ENCODE measurements around the gene NCK1. TPM values are rescaled to one million over a fixed set of nuclear protein-coding genes. Genes with fewer than 3 reads are reported as not detected.

The NCK1 gene
- total RNA-seq, 1 donor from 2014 or later = 23.8 TPM

GRCh38 chr3:136937851-136938250 lies 75.8 kb downstream of the NCK1 start:
- H3K4me1 Mint-ChIP-seq (ENCODE audit: low read depth) = peaks cover 4% of the 10 kb centered on the region
- no peak overlapping the region for H3K27ac Mint-ChIP-seq
- peaks cover 29% of the 10 kb centered on the region for H3K36me3 Mint-ChIP-seq (ENCODE audit: insufficient read depth)
- no peaks in the 10 kb centered on the region for H3K27me3 Mint-ChIP-seq
- no peak for DNase-seq (ENCODE audit: low spot score, unreplicated experiment)
- TF ChIP-seq, protein P1, sequence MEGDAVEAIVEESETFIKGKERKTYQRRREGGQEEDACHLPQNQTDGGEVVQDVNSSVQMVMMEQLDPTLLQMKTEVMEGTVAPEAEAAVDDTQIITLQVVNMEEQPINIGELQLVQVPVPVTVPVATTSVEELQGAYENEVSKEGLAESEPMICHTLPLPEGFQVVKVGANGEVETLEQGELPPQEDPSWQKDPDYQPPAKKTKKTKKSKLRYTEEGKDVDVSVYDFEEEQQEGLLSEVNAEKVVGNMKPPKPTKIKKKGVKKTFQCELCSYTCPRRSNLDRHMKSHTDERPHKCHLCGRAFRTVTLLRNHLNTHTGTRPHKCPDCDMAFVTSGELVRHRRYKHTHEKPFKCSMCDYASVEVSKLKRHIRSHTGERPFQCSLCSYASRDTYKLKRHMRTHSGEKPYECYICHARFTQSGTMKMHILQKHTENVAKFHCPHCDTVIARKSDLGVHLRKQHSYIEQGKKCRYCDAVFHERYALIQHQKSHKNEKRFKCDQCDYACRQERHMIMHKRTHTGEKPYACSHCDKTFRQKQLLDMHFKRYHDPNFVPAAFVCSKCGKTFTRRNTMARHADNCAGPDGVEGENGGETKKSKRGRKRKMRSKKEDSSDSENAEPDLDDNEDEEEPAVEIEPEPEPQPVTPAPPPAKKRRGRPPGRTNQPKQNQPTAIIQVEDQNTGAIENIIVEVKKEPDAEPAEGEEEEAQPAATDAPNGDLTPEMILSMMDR (IDR thresholded peaks at IDR 0.05; ENCODE audit: unreplicated experiment) = no peak
- H3K9me3 Mint-ChIP-seq (ENCODE audit: low read depth) = peaks cover 19% of the 10 kb centered on the region
- H3K4me3 Mint-ChIP-seq (ENCODE audit: low read depth) = no peak overlapping the region

- H3K36me3 Mint-ChIP-seq (ENCODE audit: insufficient read depth) = peaks cover 28% of the 10 kb centered on the region
- no peak overlapping the region for H3K27ac Mint-ChIP-seq
- peaks cover 19% of the 10 kb centered on the region for H3K9me3 Mint-ChIP-seq (ENCODE audit: low read depth)
- TF ChIP-seq, protein P1 (IDR thresholded peaks at IDR 0.05; ENCODE audit: unreplicated experiment) = no peak
- no peak for DNase-seq (ENCODE audit: low spot score, unreplicated experiment)
- H3K27me3 Mint-ChIP-seq = no peaks in the 10 kb centered on the region
- H3K4me1 Mint-ChIP-seq (ENCODE audit: low read depth) = peaks cover 4% of the 10 kb centered on the region
- no peak overlapping the region for H3K4me3 Mint-ChIP-seq (ENCODE audit: low read depth)
Measured at GRCh38 chr3:136938334-136938733, 76.3 kb downstream of the NCK1 start.

DNA sequence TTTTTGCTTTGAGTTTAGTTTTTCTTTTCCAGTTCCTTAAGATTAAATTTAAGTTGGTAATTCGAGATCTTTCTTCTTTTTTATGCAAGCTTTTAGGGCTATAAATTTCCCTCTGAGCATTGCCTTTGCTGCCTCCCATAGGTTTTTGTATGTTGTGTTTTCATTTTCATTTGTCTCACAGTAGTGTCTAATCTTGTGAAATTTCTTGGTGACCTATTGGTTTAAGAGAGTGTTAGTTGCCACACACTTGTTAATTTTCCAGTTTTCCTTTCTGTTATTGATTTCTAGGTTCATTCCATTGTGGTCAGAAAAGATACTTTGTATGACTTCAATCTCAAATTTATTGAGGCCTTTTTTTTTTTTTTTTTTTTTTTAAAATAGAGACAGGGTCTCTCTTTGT lies 77.5 kb downstream of the NCK1 start:
- Mint-ChIP-seq H3K9me3 (ENCODE audit: low read depth) (peaks cover 19% of the 10 kb centered on the region), H3K27ac (no peak overlapping the region), H3K4me3 (ENCODE audit: low read depth) (no peak overlapping the region), H3K36me3 (ENCODE audit: insufficient read depth) (peaks cover 22% of the 10 kb centered on the region), H3K4me1 (ENCODE audit: low read depth) (peaks cover 4% of the 10 kb centered on the region), H3K27me3 (no peaks in the 10 kb centered on the region)
- DNase-seq (ENCODE audit: low spot score, unreplicated experiment) = no peak
- TF ChIP-seq, protein P1 (IDR thresholded peaks at IDR 0.05; ENCODE audit: unreplicated experiment) = no peak

- Mint-ChIP-seq H3K4me1 (ENCODE audit: low read depth) (peaks cover 7% of the 10 kb centered on the region), H3K27me3 (no peaks in the 10 kb centered on the region), H3K36me3 (ENCODE audit: insufficient read depth) (peaks cover 14% of the 10 kb centered on the region), H3K9me3 (ENCODE audit: low read depth) (peaks cover 4% of the 10 kb centered on the region), H3K27ac (no peak overlapping the region), H3K4me3 (ENCODE audit: low read depth) (no peak overlapping the region)
- TF ChIP-seq, protein P1 (IDR thresholded peaks at IDR 0.05; ENCODE audit: unreplicated experiment) = no peak
- no peak for DNase-seq (ENCODE audit: low spot score, unreplicated experiment)
Measured at GRCh38 chr3:136942803-136943202, 80.8 kb downstream of the NCK1 start.

DNA sequence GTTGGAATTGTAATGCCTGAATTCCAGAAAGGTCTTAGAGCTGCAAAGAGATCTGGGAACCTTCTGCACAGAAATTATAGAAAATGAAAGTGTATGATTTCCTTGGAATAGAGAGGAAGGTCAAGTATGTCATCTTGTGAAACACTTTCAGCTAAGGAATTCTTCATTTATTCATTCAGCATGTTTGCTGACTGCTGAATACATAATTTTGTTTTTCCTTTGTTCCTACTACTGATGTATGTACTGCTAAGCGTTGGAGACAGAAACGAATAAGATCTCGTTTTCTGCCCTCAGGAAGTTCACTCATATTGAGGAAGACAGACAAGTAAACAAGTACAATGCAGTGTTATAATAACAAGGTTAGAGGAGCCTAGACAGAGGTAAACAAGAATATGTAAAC lies 81.4 kb downstream of the NCK1 start:
- H3K27ac Mint-ChIP-seq = no peak overlapping the region

More for the DNA sequence above, 81.4 kb downstream of the NCK1 start:
- H3K4me1 Mint-ChIP-seq (ENCODE audit: low read depth) = peaks cover 8% of the 10 kb centered on the region
- peaks cover 15% of the 10 kb centered on the region for H3K36me3 Mint-ChIP-seq (ENCODE audit: insufficient read depth)
- H3K9me3 Mint-ChIP-seq (ENCODE audit: low read depth) = peaks cover 3% of the 10 kb centered on the region
- no peak for DNase-seq (ENCODE audit: low spot score, unreplicated experiment)
- H3K4me3 Mint-ChIP-seq (ENCODE audit: low read depth) = no peak overlapping the region
- TF ChIP-seq, protein P1 (IDR thresholded peaks at IDR 0.05; ENCODE audit: unreplicated experiment) = no peak
- H3K27me3 Mint-ChIP-seq = no peaks in the 10 kb centered on the region
